ENCODE data around the gene FABP1. TPM values are rescaled to one million over a fixed set of nuclear protein-coding genes. Genes with fewer than 3 reads are reported as not detected.

The FABP1 gene
- total RNA-seq, 4 donors from 2014 or later, result 3.0 TPM; not detected in 3

- WGBS, result 81% methylated on average over 8 of the region's 8 CpGs
- Histone ChIP-seq H3K4me3 (no peak overlapping the region), H3K4me1 (no peaks in the 10 kb centered on the region), H3K9me3 (no peaks in the 10 kb centered on the region), H3K36me3 (peaks cover 0 to 13% (median 6%) of the 10 kb centered on the region in 4 donors), H3K27me3 (no peaks in the 10 kb centered on the region), H3K27ac (replicated peaks in 1 of 4) (no peak overlapping the region)
- intact Hi-C loops (cut with DNase I), result no loop called here
- TF ChIP-seq EP300 (IDR thresholded peaks at IDR 0.05) (no peak), POLR2AphosphoS5 (IDR thresholded peaks at IDR 0.05) (no peak), CTCF (IDR thresholded peaks at IDR 0.05) (no peak), POLR2A (IDR thresholded peaks at IDR 0.05; ENCODE audit: low read depth) (no peak)
- DNase-seq (ENCODE audit: extremely low spot score), result no peak
These were observed 37.2 kb downstream of the FABP1 start for GRCh38 chr2:88090446-88091283.

GRCh38 chr2:88088999-88089398, 38.9 kb downstream of the FABP1 start:
- Histone ChIP-seq H3K4me1 (no peaks in the 10 kb centered on the region), H3K27ac (replicated peaks in 1 of 4) (no peak overlapping the region), H3K36me3 (peaks cover 0 to 28% (median 6%) of the 10 kb centered on the region in 4 donors), H3K9me3 (no peaks in the 10 kb centered on the region), H3K27me3 (no peaks in the 10 kb centered on the region), H3K4me3 (no peak overlapping the region)
- WGBS, result 90% methylated on average over 2 of the region's 2 CpGs
- DNase-seq (ENCODE audit: extremely low spot score), result no peak
- intact Hi-C loops (cut with DNase I), result no loop called here
- TF ChIP-seq CTCF (IDR thresholded peaks at IDR 0.05) (no peak), POLR2AphosphoS5 (IDR thresholded peaks at IDR 0.05) (no peak), EP300 (IDR thresholded peaks at IDR 0.05) (no peak), POLR2A (IDR thresholded peaks at IDR 0.05; ENCODE audit: low read depth) (no peak)

GRCh38 chr2:88087763-88088162, 40.1 kb downstream of the FABP1 start:
- no peak for DNase-seq (ENCODE audit: extremely low spot score)
- peaks cover 0 to 3% (median 0%) of the 10 kb centered on the region in 4 donors for H3K4me1 ChIP-seq
- no peaks in the 10 kb centered on the region for H3K27me3 ChIP-seq
- intact Hi-C loops (cut with DNase I), result no loop called here
- no peak overlapping the region for H3K4me3 ChIP-seq
- no peak for TF ChIP-seq EP300 (IDR thresholded peaks at IDR 0.05)
- no peak for TF ChIP-seq POLR2A (IDR thresholded peaks at IDR 0.05; ENCODE audit: low read depth)
- no peak for TF ChIP-seq POLR2AphosphoS5 (IDR thresholded peaks at IDR 0.05)
- H3K36me3 ChIP-seq, result peaks cover 0 to 17% (median 4%) of the 10 kb centered on the region in 4 donors
- 91% methylated on average over 16 of the region's 17 CpGs for WGBS
- H3K27ac ChIP-seq (replicated peaks in 1 of 4), result no peak overlapping the region
- no peaks in the 10 kb centered on the region for H3K9me3 ChIP-seq

- H3K27ac ChIP-seq (replicated peaks in 1 of 4), result no peak overlapping the region
- no peak for DNase-seq (ENCODE audit: extremely low spot score)
- H3K4me1 ChIP-seq, result peaks cover 0 to 9% (median 0%) of the 10 kb centered on the region in 4 donors
- no peak overlapping the region for H3K4me3 ChIP-seq
- 96% methylated on average over 2 of the region's 2 CpGs for WGBS
- intact Hi-C loops (cut with DNase I), result no loop called here
- peaks cover 0 to 15% (median 2%) of the 10 kb centered on the region in 4 donors for H3K36me3 ChIP-seq
- no peaks in the 10 kb centered on the region for H3K9me3 ChIP-seq
- TF ChIP-seq CTCF (IDR thresholded peaks at IDR 0.05) (no peak), POLR2AphosphoS5 (IDR thresholded peaks at IDR 0.05) (no peak), POLR2A (IDR thresholded peaks at IDR 0.05; ENCODE audit: low read depth) (no peak), EP300 (IDR thresholded peaks at IDR 0.05) (no peak)
- H3K27me3 ChIP-seq, result no peaks in the 10 kb centered on the region
These were observed 40.8 kb downstream of the FABP1 start for GRCh38 chr2:88087073-88087472.

- no peak for TF ChIP-seq EP300 (IDR thresholded peaks at IDR 0.05)
- no peak for TF ChIP-seq POLR2A (IDR thresholded peaks at IDR 0.05; ENCODE audit: low read depth)
- no peak for TF ChIP-seq POLR2AphosphoS5 (IDR thresholded peaks at IDR 0.05)
- TF ChIP-seq CTCF (IDR thresholded peaks at IDR 0.05), result no peak
- DNase-seq (ENCODE audit: extremely low spot score), result no peak
- 91% methylated on average over 9 of the region's 9 CpGs for WGBS
- Histone ChIP-seq H3K9me3 (no peaks in the 10 kb centered on the region), H3K27me3 (no peaks in the 10 kb centered on the region), H3K4me1 (peaks cover 0 to 16% (median 0%) of the 10 kb centered on the region in 4 donors), H3K36me3 (peaks cover 0 to 15% (median 2%) of the 10 kb centered on the region in 4 donors), H3K27ac (replicated peaks in 1 of 4) (no peak overlapping the region), H3K4me3 (no peak overlapping the region)
- intact Hi-C loops (cut with DNase I), result no loop called here
These were observed 41.5 kb downstream of the FABP1 start for GRCh38 chr2:88086401-88086800.
